ENCODE measurements around the gene GNA12. TPM values are rescaled to one million over a fixed set of nuclear protein-coding genes. Genes with fewer than 3 reads are reported as not detected.
"Not testable (repeated sequence)": the region's sequence is repeated elsewhere in the genome, so short reads cannot be mapped to it uniquely, and the experiment has no call there.

GNA12 gene
- total RNA-seq, 1 donor from 2014 or later: 29.5 TPM

GRCh38 chr7:2751086-2751485, 93.0 kb downstream of the GNA12 start:
- DNase-seq (ENCODE audit: extremely low spot score in 2 of 2): no peak
- intact Hi-C loops (cut with DNase I): no loop called here
- Histone ChIP-seq H3K4me3 (no peak overlapping the region), H3K27ac (no peak overlapping the region), H3K36me3 (no peaks in the 10 kb centered on the region), H3K9me3 (no peaks in the 10 kb centered on the region), H3K27me3 (no peaks in the 10 kb centered on the region), H3K4me1 (no peaks in the 10 kb centered on the region)
- TF ChIP-seq POLR2AphosphoS5 (IDR thresholded peaks at IDR 0.05; ENCODE audit: insufficient read depth in 1 of 2, low read depth in 1 of 2) (no peak), CTCF (IDR thresholded peaks at IDR 0.05) (no peak), POLR2A (IDR thresholded peaks at IDR 0.05) (no peak)

- intact Hi-C loops (cut with DNase I): no loop called here
- TF ChIP-seq POLR2A (IDR thresholded peaks at IDR 0.05) (no peak), CTCF (IDR thresholded peaks at IDR 0.05) (no peak), POLR2AphosphoS5 (IDR thresholded peaks at IDR 0.05; ENCODE audit: insufficient read depth in 1 of 2, low read depth in 1 of 2) (no peak)
- Histone ChIP-seq H3K9me3 (no peaks in the 10 kb centered on the region), H3K27me3 (no peaks in the 10 kb centered on the region), H3K4me3 (no peak overlapping the region), H3K27ac (no peak overlapping the region), H3K36me3 (no peaks in the 10 kb centered on the region), H3K4me1 (no peaks in the 10 kb centered on the region)
- DNase-seq (ENCODE audit: extremely low spot score in 2 of 2): no peak
Observed at GRCh38 chr7:2750004-2750407, 94.1 kb downstream of the GNA12 start.

- H3K27me3 ChIP-seq; H3K4me1 ChIP-seq; DNase-seq (ENCODE audit: extremely low spot score in 2 of 2); H3K9me3 ChIP-seq; intact Hi-C loops (cut with DNase I); H3K36me3 ChIP-seq; H3K4me3 ChIP-seq; H3K27ac ChIP-seq: not testable (repeated sequence)
Observed at GRCh38 chr7:2748684-2749083, 95.4 kb downstream of the GNA12 start.

GRCh38 chr7:2743523-2744185, 100.5 kb downstream of the GNA12 start:
- intact Hi-C loops (cut with DNase I); DNase-seq (ENCODE audit: extremely low spot score in 2 of 2): not testable (repeated sequence)

GRCh38 chr7:2738766-2739549, 105.2 kb downstream of the GNA12 start:
- Histone ChIP-seq H3K27me3 (no peaks in the 10 kb centered on the region), H3K4me1 (peaks cover 16% of the 10 kb centered on the region), H3K9me3 (no peaks in the 10 kb centered on the region), H3K27ac (no peak overlapping the region), H3K4me3 (no peak overlapping the region), H3K36me3 (no peaks in the 10 kb centered on the region)
- TF ChIP-seq POLR2AphosphoS5 (IDR thresholded peaks at IDR 0.05; ENCODE audit: insufficient read depth in 1 of 2, low read depth in 1 of 2): no peak
- TF ChIP-seq CTCF (IDR thresholded peaks at IDR 0.05): no peak
- TF ChIP-seq POLR2A (IDR thresholded peaks at IDR 0.05): no peak
- DNase-seq (ENCODE audit: extremely low spot score in 2 of 2): no peak
- intact Hi-C loops (cut with DNase I): no loop called here

More at GRCh38 chr7:2743523-2744185, 100.5 kb downstream of the GNA12 start:
- H3K4me1 ChIP-seq, H3K27me3 ChIP-seq, H3K27ac ChIP-seq, H3K36me3 ChIP-seq, H3K9me3 ChIP-seq, H3K4me3 ChIP-seq: not testable (repeated sequence)

All from vagina (tissue), 2 donors.